DND-41 (cell line): ENCODE data around the gene RPH3AL.

Source experiments
- CTCF ChIP-seq: IDR thresholded peaks from 2 replicates; pipeline ENCODE4 v1.5.1; 2012; ENCODE audit warnings: borderline replicate concordance, low read length, moderate library complexity, mild to moderate bottlenecking; ENCODE audit not compliant: poor library complexity, severe bottlenecking; ENCODE audit errors: extremely low read depth
- EZH2 ChIP-seq: IDR thresholded peaks from 3 replicates; pipeline ENCODE4 v1.6.1; 2012; ENCODE audit warnings: borderline replicate concordance, low read depth, mild to moderate bottlenecking, moderate library complexity, low read length, inconsistent platforms; ENCODE audit not compliant: severe bottlenecking

- TF ChIP-seq CTCF (no peak), EZH2 (no peak)
Observed at GRCh38 chr17:263271-263670, 89.3 kb downstream of the RPH3AL start.
